ENCODE data around the gene ANKLE2.
"Not testable (repeated sequence)": the region's sequence is repeated elsewhere in the genome, so short reads cannot be mapped to it uniquely, and the experiment has no call there.

Gene ANKLE2

DNA sequence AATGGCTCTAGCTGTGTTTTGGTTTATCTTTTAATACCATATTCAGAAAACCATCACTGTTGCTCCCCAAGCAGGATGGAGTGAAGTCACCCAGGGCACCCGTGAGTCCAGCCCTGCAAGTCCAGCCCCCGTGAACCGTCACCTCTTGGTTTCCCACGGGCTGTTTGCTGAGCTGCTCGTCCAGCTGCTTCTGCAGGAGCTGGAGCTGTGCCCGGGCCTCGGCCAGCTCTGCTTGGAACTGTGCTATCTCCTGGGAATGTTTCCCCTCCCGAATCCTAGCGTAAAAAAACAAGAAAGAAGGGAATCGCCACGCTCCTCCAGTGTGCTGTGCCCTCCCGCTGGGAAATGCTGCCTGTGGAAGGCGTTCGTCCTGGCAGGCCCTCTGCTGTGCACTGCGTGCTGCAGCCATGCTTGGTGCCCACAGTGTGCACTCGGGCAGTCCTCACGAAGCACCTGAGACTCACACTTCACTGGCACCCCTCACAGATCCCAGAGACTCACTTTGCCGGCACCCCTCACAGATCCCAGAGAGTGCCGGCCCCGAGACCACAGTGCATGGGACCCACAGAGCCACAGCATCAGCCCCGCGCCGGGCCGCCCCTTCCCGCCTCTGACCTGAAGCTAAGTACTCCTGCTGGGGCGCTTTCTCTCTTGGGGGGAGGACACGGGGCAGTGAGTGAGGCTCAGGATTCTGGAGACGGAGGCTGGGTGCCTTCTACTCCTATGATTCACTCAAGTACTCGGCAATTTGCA lies 15.4 kb upstream of the ANKLE2 start:
- DNase-seq (ENCODE audit: low read depth in 2 of 2), result no peak

DNA sequence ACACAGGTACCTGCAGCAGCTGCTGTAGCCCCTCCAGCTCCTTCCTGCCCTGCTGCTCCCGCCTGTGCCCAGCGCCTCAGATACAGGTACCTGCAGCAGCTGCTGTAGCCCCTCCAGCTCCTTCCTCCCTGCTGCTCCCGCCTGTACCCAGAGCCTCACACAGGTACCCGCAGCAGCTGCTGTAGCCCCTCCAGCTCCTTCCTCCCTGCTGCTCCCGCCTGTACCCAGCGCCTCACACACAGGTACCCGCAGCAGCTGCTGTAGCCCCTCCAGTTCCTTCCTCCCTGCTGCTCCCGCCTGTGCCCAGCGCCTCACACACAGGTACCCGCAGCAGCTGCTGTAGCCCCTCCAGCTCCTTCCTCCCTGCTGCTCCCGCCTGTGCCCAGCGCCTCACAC lies 14.6 kb upstream of the ANKLE2 start:
- not testable (repeated sequence) for DNase-seq (ENCODE audit: low read depth in 2 of 2)

DNA sequence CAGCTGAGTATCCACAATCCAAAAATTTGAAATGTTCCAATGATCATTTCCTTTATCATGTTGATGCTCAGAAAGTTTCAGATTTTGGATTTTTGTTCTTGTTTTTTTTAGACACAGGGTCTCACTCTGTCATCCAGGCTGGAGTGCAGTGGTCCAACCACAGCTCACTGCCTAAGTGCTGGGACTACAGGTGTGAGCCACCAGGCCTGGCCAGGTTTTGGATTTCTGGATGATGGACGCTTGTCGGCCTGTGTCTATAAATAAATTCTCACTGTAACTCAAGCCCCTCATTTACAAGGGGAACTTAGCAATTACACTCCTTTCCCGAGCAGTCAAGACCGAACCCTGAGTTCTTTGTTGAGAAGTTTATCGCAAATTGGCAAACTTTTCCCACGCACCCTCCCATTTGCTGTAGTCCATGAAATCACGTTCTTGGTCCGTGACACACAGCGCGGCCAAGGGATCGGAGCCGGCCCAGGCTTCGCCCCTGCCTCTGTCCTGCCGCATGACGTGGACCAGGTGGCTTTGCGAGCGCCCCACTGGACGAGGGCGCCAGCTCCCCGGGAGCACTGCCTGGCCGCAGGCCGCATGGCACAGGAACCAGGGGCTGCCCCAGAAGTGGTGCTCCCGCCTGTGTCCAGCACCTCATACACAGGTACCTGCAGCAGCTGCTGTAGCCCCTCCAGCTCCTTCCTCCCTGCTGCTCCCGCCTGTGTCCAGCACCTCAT lies 14.0 kb upstream of the ANKLE2 start:
- no peak for DNase-seq (ENCODE audit: low read depth in 2 of 2)

DNA sequence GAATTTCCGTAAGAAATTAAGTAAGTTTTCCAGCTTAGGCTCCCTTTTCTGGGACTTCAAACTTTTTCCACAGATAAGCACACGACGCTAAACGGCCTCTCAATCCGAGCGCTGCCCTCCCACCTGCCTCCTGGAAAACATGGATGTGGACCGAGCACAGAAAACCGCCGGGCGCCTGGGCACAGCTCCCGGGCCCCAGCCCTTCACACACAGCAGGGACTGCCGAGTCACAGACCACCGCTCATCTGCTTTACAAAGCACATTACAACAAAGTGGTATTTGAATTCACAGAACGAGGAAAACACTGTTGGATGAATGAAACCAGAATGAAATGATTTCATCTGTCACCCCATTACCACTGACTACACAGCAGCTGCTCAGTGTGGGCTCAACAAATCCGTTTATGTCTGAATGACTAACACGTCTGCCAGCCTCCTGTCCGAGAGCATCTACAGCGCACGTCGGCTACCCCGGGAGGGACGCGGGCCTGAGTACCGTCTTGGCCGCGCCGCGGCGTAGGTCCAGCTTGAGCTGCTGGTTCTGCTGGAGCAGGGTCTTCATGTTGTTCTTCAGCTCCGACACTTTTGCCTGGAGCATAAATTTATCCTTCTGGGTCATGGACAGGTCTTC lies 13.1 kb upstream of the ANKLE2 start:
- no peak for DNase-seq (ENCODE audit: low read depth in 2 of 2)

DNA sequence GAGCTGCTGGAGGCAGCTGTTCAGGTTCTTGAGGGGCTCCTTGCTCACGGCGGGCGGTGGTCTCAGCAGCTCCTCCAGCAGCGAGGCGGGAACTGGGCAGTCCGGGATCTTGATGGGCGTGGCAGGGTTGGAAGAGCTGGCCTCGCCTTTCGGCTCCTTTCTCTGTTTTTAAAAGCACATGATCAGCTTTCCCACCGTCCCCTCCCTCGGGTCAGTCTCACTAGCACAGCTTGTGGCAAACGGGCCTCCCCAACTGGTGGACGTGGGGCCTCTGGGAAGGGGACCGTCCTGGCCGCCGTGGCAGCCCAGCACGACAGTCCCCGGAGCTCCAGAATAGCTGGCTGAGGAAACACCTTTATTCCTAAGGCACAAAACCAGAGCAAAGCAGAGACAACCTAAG lies 12.5 kb upstream of the ANKLE2 start:
- DNase-seq (ENCODE audit: low read depth in 2 of 2), result no peak

DNA sequence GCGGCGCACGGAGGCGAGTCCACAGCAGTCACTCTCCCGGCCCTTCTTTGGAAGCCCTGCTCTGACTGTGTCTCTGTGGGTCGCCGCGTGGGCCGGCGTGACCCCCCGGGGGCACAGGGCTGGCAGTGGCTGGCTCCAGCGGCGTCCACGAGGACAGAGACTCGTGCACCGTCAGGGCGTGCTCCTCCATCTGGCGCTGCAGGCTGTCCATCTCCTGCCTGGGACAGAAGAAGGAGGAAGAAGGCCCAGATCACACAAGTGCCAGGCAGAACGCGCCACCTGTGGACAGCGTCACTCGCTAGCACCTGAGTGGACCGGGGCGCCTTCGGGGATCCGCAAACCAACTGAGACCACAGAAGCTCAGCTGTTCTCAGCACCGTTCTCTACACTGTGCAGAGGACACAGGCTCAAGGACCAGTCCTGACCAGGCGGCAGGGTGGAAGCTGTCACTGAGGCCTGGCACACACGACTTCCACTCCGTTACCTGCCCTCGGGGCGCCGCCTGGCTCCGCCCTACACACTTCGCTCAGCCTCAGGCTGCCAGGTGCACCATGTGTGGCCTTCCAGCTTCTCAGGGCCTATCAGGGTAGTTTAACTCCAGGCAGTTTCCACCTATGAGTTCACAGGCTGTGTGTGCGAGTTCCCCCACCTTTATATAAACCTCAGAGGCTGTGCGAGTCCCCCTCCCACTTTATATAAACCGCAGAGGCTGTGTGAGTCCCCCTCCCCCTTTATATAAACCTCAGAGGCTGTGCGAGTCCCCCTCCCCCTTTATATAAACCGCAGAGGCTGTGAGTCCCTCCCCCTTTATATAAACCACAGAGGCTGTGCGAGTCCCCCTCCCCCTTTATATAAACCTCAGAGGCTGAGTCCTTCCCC lies 11.7 kb upstream of the ANKLE2 start:
- no peak for DNase-seq (ENCODE audit: low read depth in 2 of 2)

DNA sequence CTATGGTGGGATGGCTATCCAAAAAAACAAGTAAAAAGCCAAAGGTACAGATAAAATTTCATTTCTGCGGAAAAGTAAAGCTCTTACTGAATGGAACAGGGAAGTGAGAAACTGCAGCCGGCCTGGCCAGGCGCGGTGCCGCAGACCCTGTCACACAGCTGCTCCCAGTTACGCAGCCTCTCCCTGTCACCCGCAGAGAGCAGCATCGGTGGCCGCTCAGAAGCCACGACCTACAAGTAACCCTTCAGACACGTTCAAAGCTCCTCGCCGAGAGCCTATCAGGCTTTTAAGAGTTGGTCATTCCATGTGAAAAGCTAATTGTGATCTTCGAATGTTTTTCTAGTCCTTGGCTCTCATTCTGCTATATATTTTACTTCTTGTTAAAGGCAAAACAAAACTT lies 11.0 kb upstream of the ANKLE2 start:
- DNase-seq (ENCODE audit: low read depth in 2 of 2), result no peak

DNA sequence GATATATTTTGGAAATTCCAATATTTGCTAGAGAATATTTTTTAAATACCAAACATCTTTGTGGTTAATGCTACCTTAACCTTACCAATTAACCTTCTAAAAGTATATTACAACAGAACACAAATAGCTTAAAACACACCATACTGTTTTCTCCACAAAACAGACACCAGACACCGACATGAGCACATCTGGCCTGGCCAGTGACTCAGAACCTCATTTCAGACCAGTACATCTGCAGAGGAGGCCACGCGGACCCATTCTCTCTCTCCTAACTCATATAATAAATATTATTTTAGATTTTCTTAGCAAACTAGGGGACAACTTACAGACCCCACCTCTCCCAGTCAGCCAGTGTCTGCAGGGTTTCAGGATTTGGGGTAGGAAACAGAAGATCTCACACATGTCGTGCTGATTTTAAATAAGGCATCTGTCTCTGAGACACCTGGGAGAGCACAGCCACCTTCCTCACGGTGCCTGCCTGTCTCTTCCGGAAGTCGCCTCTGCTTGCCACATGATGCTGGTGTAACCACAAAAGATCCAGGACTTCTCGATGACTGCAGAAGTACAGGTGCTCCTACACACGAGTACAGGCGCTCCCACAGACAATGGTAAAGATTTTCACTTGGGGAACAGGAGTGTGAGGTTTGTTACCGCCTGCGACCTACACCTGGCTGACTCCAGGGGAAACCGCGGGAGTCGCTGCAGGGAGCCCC lies 9.7 kb upstream of the ANKLE2 start:
- no peak for DNase-seq (ENCODE audit: low read depth in 2 of 2)

DNA sequence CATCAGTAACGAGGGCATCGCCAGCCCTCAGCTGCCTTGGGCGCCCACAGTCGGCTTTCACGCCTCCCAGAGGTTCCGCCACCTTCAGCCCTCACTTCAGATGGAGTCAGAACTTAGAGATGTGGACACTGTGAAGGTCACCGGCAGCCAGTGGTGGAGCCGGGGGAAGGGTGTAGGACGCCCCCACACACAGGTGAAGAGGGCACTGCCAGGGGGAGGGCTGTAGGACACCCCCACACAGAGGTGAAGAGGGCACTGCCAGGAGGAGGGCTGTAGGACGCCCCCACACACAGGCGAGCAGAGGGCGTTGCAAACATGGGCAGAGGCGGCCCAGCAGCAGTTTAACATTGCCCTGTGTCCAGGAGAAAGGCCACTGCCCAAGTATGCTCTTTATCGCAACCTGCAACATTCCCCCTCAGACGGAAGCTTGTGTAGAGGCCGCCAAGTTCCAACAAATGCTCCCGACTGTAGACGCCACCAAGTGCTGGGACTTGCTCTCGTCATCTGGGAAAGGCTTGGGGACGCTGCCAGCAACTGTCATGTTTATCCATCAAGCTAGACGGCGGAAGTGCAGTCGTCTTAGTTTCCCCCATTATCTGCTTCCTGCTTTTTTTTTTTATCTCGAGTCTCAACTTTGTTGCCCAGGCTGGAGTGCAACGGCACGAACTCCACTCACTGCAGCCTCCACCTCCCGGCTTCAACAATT lies 4.9 kb upstream of the ANKLE2 start:
- no peak for DNase-seq (ENCODE audit: low read depth in 2 of 2)

DNA sequence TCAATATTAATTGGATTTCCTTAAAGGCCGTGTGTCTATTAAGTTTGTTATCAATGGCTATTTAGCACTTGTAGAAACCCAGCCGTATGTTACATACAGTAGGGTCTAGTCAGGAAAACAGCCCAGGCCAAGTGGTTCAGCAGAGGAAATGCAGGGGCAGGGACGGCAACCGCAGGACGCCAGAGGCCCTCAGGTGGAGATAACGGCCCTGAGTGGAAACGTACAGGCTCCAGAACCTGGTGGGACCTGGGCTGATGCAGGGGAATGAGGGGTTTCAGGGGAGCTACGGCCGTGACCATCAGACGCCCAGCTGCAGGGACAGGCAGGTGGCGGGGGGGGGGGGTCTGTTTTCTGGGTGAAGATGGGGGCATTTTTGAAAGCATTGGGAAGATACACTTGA lies 3.7 kb upstream of the ANKLE2 start:
- DNase-seq (ENCODE audit: low read depth in 2 of 2), result no peak

DNA sequence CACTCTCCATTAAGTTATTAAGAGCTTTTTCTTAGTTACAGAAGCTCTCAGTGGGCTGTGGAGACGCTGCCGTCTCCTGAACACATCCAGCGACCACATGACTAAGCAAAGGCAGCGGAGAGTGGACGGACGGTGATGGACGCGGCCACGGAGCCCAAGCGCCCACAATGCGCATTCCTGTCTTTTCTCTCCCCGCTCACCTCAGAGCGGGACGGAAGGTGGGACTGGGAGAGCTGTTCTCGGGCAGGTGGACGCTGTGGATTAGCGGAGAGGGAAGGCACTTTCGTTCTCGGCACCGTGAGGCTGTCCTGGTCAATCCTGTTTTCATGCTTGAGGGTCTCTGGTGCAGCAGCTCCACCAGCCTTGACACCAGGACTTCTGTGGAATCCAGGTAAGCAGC lies 2.6 kb upstream of the ANKLE2 start:
- DNase-seq (ENCODE audit: low read depth in 2 of 2), result no peak

DNA sequence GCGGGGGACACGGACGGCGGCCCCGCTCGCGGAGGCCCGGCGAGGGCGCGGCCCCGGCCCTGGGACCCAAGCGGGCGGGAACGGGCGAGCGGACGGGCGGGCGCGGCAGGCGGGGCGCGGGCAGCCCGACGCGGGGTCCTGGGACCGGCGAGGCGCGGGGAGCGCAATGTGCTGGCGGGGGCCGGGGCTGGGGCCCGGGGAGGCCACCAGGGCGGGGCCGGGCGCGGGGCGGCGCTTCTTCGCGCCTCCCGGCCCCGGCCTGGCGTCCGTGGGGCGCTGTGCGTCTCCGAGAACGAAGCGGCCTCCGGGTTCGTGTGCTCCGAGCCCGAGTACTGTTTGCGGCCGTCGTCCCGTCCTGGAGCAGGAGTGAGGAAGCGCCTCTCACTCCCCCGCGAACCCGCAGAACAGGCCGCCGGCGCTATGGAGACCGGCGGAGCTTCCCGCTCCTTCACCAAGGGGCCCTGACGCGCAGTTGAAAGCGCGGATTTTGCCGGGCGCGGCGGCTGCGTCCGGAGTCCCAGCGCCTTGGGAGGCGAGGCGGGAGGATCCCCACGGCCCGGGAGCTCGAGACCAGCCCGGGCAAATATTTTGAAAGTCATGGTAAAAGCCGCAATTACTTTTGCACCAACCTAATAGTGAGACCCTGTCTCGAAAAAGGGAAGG lies 420 bp upstream of the ANKLE2 start:
- DNase-seq (ENCODE audit: low read depth in 2 of 2), result peak; percentile 62 to 67

DNA sequence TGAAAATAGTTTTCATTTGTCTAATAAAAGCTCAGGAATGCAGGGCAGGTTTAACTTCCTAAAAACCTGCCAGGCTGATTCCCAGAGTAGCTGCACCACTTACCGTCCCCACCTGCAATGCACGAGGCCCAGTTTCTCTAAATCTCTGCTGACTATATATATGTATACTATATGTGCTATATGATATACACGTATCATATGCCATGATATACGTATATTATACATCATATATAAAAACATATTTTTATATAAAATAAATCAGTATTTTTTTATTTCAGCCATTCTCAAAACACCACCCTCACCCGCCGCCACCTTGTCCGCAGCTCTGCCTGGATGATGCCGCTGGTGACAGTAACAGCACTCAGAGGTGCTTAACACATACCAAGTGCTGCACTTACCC lies 2.3 kb downstream of the ANKLE2 start:
- DNase-seq (ENCODE audit: low read depth in 2 of 2), result no peak

DNA sequence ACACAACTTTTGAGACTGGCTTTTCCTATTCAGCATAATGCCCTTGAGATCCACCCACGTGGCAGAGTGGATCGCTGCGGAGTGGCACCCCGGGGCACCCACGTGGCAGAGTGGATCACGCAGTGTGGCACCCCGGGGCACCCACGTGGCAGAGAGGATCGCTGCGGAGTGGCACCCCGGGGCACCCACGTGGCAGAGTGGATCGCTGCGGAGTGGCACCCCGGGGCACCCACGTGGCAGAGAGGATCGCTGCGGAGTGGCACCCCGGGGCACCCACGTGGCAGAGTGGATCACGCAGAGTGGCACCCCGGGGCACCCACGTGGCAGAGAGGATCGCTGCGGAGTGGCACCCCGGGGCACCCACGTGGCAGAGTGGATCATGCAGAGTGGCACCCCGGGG lies 2.8 kb downstream of the ANKLE2 start:
- DNase-seq (ENCODE audit: low read depth in 2 of 2), result not testable (repeated sequence)

DNA sequence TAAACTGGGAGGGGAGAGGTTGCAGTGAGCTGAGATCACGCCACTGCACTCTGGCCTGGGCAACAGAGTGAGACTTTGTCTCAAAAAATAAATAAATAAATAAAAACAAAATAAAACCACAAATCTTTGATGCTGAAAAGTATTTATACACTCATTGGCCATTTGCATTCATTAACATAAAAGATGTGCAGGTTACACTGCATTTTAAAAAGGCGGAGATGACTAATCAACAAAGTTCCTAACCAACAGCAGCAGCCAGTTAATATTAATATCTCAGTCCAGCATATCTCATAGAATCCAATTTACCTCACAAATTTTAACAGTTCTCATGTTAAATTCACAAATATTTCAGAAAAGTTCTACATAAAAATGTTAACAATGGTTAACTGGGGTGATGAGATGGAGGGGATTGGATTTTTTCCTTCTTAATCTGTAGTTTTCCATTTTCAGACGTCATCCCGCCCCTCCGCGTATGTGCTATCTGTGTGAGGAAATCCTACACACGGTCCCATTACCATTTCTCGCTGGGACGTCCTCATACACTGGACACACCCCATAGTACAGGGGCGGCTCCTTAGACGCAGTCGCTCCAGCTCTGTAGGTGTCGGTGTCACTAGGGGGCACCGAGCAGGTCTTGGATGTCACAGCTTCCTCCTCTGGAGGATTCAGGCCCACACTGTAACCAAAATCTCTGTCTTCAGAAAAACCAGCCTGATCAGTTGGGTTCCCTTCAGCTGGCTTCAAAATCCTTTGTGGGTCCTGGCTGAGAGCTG lies 7.3 kb downstream of the ANKLE2 start:
- no peak for DNase-seq (ENCODE audit: low read depth in 2 of 2)

DNA sequence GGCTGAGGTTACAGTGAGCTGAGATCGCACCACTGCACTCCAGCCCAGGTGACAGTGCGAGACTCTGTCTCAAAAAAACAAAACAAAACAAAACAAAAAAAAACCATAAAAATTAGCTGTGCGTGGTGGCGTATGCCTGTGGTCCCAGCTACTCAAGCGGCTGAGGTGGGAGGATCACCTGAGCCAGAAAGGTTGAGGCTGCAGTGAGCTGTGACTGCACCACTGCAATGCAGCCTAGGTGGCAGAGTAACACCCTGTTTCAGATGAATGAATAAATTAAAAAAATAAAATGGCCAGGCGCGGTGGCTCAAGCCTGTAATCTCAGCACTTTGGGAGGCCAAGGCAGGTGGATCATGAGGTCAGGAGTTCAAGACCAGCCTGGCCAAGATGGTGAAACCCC lies 8.0 kb downstream of the ANKLE2 start:
- not testable (repeated sequence) for DNase-seq (ENCODE audit: low read depth in 2 of 2)

DNA sequence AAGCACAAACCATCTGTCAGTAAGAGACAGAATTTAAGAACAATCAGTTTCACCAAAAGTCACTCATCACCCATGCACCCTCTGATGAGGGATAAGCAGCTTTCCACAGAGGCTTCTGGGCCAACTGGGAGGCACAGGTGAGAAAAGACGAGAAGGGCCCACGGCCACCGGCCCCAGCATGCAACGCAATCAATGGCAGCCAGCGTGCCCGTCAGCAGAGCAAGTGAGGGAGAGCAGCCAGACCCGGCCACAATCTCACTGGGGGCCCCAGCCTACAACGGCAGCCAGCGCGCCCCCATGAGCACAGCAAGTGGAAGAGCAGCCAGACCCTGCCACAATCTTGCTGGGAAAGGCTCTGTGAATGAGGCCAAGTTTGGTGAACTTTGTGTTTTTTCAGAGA lies 13.3 kb downstream of the ANKLE2 start:
- no peak for DNase-seq (ENCODE audit: low read depth in 2 of 2)

DNA sequence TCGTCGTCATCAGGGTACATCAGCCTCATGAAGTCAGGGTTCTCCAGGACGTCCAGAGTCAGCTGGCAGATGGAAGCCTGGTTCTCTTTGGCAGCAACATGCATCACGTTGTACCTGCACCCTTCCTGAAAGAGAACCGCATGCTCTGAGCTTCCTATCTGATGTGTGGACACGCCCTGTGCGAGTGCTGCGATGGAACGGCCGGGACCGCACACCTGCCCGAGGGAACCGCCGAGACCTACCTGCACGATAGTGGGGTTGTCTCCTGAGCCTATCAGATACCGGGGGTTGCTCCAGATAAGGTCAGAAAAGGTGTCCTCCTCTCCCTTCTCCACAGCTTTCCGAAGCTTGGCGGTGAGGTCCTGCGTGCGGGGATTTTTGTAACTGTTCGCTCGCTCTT lies 13.7 kb downstream of the ANKLE2 start:
- DNase-seq (ENCODE audit: low read depth in 2 of 2), result no peak

DNA sequence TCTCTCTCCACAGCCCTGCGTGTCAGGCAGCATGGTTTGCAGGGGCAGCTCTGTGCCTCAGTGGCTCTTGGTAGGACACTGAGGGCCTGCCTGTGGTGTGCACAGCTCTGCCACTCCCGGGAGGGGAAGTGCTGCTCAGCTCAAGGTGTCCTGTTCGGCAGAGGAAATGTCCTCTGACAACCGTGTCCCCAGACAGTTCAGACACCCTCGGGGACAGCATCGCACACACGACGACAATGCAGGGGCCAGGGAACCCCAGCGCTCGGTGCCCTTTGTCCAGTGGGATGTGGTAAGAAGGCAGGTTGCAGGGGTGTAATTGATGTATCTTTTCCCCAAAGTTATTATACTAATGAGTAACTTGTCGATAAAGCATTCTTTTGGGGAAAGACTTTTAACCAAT lies 14.2 kb downstream of the ANKLE2 start:
- DNase-seq (ENCODE audit: low read depth in 2 of 2), result no peak

Data from activated CD8-positive, alpha-beta memory T cell treated with anti-CD3 and anti-CD28 coated beads for 4 hours (primary cell).